Measurements from ENCODE around the gene INSM1.

The INSM1 gene

DNA sequence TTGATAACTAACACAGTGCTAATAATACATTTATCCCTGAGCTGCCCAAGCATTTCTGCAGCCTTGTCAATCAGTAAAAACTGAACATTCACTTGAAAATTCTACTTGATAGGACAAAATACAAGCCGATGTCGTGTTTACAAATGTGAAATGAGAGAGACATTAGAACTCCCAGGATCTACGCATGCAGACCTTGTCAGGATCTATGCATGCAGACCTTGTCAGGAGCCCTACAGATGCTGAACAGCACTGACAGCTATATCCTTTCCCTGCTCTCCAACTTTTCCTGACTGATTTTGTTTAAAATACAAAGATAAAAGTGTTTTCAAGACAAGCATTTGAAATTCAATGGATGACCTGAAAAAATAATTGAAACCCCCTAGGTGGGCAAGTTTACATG is 28.9 kb downstream of the INSM1 start:
- no peak for TF ChIP-seq EZH2phosphoT487 (IDR thresholded peaks at IDR 0.05; ENCODE audit: borderline replicate concordance)
- TF ChIP-seq, protein P1, sequence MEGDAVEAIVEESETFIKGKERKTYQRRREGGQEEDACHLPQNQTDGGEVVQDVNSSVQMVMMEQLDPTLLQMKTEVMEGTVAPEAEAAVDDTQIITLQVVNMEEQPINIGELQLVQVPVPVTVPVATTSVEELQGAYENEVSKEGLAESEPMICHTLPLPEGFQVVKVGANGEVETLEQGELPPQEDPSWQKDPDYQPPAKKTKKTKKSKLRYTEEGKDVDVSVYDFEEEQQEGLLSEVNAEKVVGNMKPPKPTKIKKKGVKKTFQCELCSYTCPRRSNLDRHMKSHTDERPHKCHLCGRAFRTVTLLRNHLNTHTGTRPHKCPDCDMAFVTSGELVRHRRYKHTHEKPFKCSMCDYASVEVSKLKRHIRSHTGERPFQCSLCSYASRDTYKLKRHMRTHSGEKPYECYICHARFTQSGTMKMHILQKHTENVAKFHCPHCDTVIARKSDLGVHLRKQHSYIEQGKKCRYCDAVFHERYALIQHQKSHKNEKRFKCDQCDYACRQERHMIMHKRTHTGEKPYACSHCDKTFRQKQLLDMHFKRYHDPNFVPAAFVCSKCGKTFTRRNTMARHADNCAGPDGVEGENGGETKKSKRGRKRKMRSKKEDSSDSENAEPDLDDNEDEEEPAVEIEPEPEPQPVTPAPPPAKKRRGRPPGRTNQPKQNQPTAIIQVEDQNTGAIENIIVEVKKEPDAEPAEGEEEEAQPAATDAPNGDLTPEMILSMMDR (conservative IDR thresholded peaks at IDR 0.05; ENCODE audit: low read length): no peak
- no peak overlapping the region for H2AFZ ChIP-seq (ENCODE audit: low read length)
- no peaks in the 10 kb centered on the region for H3K9me3 ChIP-seq (ENCODE audit: insufficient read depth, low read depth, low read length)
- H3K4me2 ChIP-seq (ENCODE audit: low read depth, low read length, poor library complexity, severe bottlenecking): no peak overlapping the region
- no peak overlapping the region for H3K4me3 ChIP-seq (ENCODE audit: low read length, poor library complexity, severe bottlenecking)
- H3K4me1 ChIP-seq (ENCODE audit: insufficient read depth, low read length, poor library complexity, severe bottlenecking): no peaks in the 10 kb centered on the region
- no peaks in the 10 kb centered on the region for H3K27me3 ChIP-seq (ENCODE audit: insufficient read depth, low read length, poor library complexity, severe bottlenecking)
- no peaks in the 10 kb centered on the region for H3K79me2 ChIP-seq (ENCODE audit: insufficient read depth, low read length)
- no peaks in the 10 kb centered on the region for H3K36me3 ChIP-seq (ENCODE audit: insufficient read depth, low read length)
- H3K9ac ChIP-seq (ENCODE audit: low read depth, low read length, poor library complexity, severe bottlenecking): no peak overlapping the region
- H3F3A ChIP-seq (ENCODE audit: low read depth): no peaks in the 10 kb centered on the region
- no peaks in the 10 kb centered on the region for H4K20me1 ChIP-seq (ENCODE audit: insufficient read depth, low read length, poor library complexity, severe bottlenecking)
- H3K9me2 ChIP-seq (replicated peaks; ENCODE audit: low read depth, low read length): no peaks in the 10 kb centered on the region

DNA sequence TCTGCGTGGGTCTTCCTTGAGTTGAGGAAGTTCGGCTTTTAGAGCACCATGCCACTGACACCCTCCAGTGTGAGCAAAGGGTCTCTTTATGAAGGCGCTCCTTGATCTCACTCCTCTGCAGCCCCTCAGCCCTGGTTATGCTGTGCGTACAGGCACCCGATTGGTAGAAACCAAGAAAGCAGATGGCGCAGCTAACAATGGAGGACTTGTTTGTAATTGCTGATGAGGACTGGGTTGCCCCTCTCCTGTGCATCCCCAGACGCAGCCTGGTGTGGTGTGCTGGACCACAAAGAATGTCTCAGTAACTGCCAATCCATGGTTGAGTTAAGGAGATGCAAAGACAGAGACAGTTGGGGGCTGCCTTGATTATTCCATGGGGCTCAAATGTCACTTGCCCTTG is 30.2 kb downstream of the INSM1 start:
- Histone ChIP-seq H3K4me3 (ENCODE audit: low read length, poor library complexity, severe bottlenecking) (no peak overlapping the region), H3K79me2 (ENCODE audit: insufficient read depth, low read length) (no peaks in the 10 kb centered on the region), H3K4me2 (ENCODE audit: low read depth, low read length, poor library complexity, severe bottlenecking) (no peak overlapping the region), H3K9me2 (replicated peaks; ENCODE audit: low read depth, low read length) (no peaks in the 10 kb centered on the region), H3K36me3 (ENCODE audit: insufficient read depth, low read length) (no peaks in the 10 kb centered on the region), H3K9ac (ENCODE audit: low read depth, low read length, poor library complexity, severe bottlenecking) (no peak overlapping the region), H3K27me3 (ENCODE audit: insufficient read depth, low read length, poor library complexity, severe bottlenecking) (no peaks in the 10 kb centered on the region), H4K20me1 (ENCODE audit: insufficient read depth, low read length, poor library complexity, severe bottlenecking) (no peaks in the 10 kb centered on the region), H3K9me3 (ENCODE audit: insufficient read depth, low read depth, low read length) (no peaks in the 10 kb centered on the region), H3K4me1 (ENCODE audit: insufficient read depth, low read length, poor library complexity, severe bottlenecking) (no peaks in the 10 kb centered on the region), H3F3A (ENCODE audit: low read depth) (no peaks in the 10 kb centered on the region), H2AFZ (ENCODE audit: low read length) (no peak overlapping the region)
- no peak for TF ChIP-seq EZH2phosphoT487 (IDR thresholded peaks at IDR 0.05; ENCODE audit: borderline replicate concordance)

DNA sequence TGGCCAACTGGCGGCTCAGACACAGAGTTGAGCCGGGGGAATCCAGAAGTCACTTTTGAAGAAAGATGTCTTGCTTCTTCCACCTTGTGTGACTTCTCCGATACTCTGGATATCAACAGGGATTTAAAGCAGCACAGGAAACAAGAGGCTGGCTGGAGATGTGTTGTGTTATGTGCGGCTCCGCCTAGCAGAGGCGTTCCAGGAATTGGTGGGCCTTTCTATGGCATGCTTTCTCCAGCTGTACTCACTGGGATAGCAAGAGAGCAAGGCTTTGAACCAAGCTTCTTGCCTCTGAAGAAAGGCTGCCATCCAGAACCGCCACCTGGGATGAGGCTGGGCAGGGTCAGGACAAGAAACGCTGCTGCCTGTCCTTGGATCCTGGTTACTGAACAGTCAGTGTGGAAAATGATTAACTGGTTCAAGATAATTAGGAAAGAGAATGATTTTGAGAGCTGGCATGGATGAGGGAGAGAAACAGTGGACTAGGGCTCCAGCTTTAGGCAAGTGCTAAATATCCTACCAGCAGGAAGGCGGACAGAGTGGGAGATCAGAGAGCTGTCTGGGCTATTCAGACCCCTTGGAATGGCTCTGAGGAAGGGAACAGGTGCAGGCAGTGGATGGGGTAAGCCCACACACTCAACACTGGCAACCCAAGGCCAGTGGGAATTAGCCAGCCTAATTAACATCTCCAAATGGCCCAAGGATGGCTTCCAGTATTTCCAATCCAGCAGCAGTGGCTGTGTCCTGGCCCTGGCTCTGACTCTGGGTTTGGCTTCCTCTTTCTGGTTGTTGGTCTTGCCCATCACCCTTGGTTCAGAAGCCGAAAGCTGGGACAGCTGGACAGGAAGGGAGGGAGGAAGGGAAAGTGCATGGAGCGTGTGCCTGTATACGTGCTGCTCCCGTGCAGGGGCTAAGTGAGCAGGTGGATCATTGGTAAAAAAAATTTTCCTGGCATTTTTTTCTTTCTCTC is 31.9 kb downstream of the INSM1 start:
- H3K9me2 ChIP-seq (replicated peaks; ENCODE audit: low read depth, low read length): no peaks in the 10 kb centered on the region
- no peak overlapping the region for H3K4me2 ChIP-seq (ENCODE audit: low read depth, low read length, poor library complexity, severe bottlenecking)
- H4K20me1 ChIP-seq (ENCODE audit: insufficient read depth, low read length, poor library complexity, severe bottlenecking): no peaks in the 10 kb centered on the region
- H3K36me3 ChIP-seq (ENCODE audit: insufficient read depth, low read length): no peaks in the 10 kb centered on the region
- H3K4me3 ChIP-seq (ENCODE audit: low read length, poor library complexity, severe bottlenecking): no peak overlapping the region
- H3K4me1 ChIP-seq (ENCODE audit: insufficient read depth, low read length, poor library complexity, severe bottlenecking): no peaks in the 10 kb centered on the region
- H3K9ac ChIP-seq (ENCODE audit: low read depth, low read length, poor library complexity, severe bottlenecking): no peak overlapping the region
- H3K27me3 ChIP-seq (ENCODE audit: insufficient read depth, low read length, poor library complexity, severe bottlenecking): no peaks in the 10 kb centered on the region
- no peaks in the 10 kb centered on the region for H3K79me2 ChIP-seq (ENCODE audit: insufficient read depth, low read length)
- TF ChIP-seq, protein P1 (conservative IDR thresholded peaks at IDR 0.05; ENCODE audit: low read length): no peak
- TF ChIP-seq EZH2phosphoT487 (IDR thresholded peaks at IDR 0.05; ENCODE audit: borderline replicate concordance): no peak
- no peak overlapping the region for H2AFZ ChIP-seq (ENCODE audit: low read length)
- no peaks in the 10 kb centered on the region for H3K9me3 ChIP-seq (ENCODE audit: insufficient read depth, low read depth, low read length)
- H3F3A ChIP-seq (ENCODE audit: low read depth): no peaks in the 10 kb centered on the region

All from Loucy (cell line).